Spleen (tissue), 7 donors: ENCODE results near the gene PTGR1.

Source experiments
- CTCF ChIP-seq, 11 experiments: fragments of 200-600 bp in 7 of 11; fragments of 450-650 bp in 4 of 11; sonication (generic) in 4 of 11; IDR thresholded peaks in 8 of 11; conservative IDR thresholded peaks in 3 of 11; 1 replicate in 7 of 11; 2 replicates in 4 of 11; pipeline versions ENCODE4 v1.4.0 to v1.8.0; 2016 to 2021; ENCODE audit warnings: antibody characterized with exemption in 11 of 11, inconsistent platforms in 4 of 11, mild to moderate bottlenecking in 1 of 11
- POLR2AphosphoS5 ChIP-seq, 3 donors: sonication (generic); formaldehyde crosslinking; IDR thresholded peaks; one replicate each; pipeline ENCODE4 v1.5.1; 2017; ENCODE audit warnings: antibody characterized with exemption in 3 of 3
- donor health status: DM: no; HTN: no; CAD: no; lungs with moderate emphysema.
- donor health status: DM: no; HTN: no; CAD: no.
- donor health status: DM: no; HTN: no; CAD: no.

DNA sequence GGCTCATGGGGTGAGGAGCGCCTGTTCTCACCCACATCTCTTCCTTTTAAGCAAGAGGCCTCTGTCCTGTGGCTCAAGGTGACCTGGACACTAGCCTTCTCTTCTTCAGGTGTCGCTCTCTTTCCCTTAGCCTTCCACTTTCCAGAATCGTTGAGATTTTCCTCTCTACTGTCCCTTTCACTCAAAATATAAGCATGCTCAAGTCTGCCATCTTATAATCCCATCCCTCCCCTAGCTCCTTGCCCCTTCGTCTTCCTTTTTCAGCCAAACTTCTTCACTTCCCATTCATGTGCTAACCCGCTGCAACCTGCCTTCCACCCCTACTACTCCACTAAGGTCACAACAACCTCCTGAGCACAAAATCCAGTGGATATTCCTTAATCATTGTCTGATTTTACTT lies 13.1 kb downstream of the PTGR1 start:
- TF ChIP-seq POLR2AphosphoS5 (IDR thresholded peaks at IDR 0.05) = no peak
- TF ChIP-seq CTCF (IDR thresholded peaks at IDR 0.05 in 8 of 11, conservative IDR thresholded peaks at IDR 0.05 in 3 of 11) = no peak
